K562 (cell line): ENCODE results near the gene CUL1. TPM values are rescaled to one million over a fixed set of nuclear protein-coding genes. Genes with fewer than 3 reads are reported as not detected.

Experiments
- BRCA1 ChIP-seq, 2 experiments: fragments of 450-650 bp in 1 of 2; sonication (generic) in 1 of 2; formaldehyde crosslinking in 1 of 2; IDR thresholded peaks; 2 replicates each; pipeline versions ENCODE4 v1.5.0 to v1.6.1; 2017 to 2020; ENCODE audit warnings: mild to moderate bottlenecking in 1 of 2, missing genetic modification reagents in 1 of 2
- BRD4 ChIP-seq: fragments of 200-600 bp; sonication (generic); IDR thresholded peaks from 2 replicates; pipeline ENCODE4 v1.6.1; 2017; ENCODE audit warnings: inconsistent platforms
- CBX8 ChIP-seq: fragments of 200-600 bp; sonication (generic); IDR thresholded peaks from 2 replicates; pipeline ENCODE4 v1.6.1; 2012; ENCODE audit warnings: borderline replicate concordance, mixed run types, low read depth, mild to moderate bottlenecking, moderate library complexity, mixed read lengths, low read length, control low read depth, inconsistent platforms; ENCODE audit not compliant: poor library complexity, severe bottlenecking; ENCODE audit errors: extremely low read depth
- MAZ ChIP-seq, 2 experiments: fragments of 450-650 bp in 1 of 2; sonication (generic) in 1 of 2; formaldehyde crosslinking; IDR thresholded peaks in 1 of 2; conservative IDR thresholded peaks in 1 of 2; 2 replicates each; pipeline versions ENCODE4 v1.4.0 to v1.5.0; 2020; ENCODE audit warnings: mild to moderate bottlenecking in 1 of 2, missing genetic modification reagents in 1 of 2
- NCOA2 ChIP-seq, 2 experiments: fragments of 450-650 bp; IDR thresholded peaks; 2 replicates each; pipeline ENCODE4 v1.6.1; 2018; ENCODE audit warnings: mild to moderate bottlenecking in 2 of 2, moderate library complexity in 1 of 2; ENCODE audit not compliant: partially characterized antibody in 2 of 2
- NR3C1 ChIP-seq: sonication (generic); formaldehyde crosslinking; IDR thresholded peaks from 2 replicates; pipeline ENCODE4 v1.8.1; 2022; ENCODE audit warnings: missing genetic modification reagents
- POLR2AphosphoS2 ChIP-seq: IDR thresholded peaks from 2 replicates; pipeline ENCODE4 v1.6.1; 2012; ENCODE audit warnings: low read length, improper control_type of control experiment
- RBFOX2 ChIP-seq: fragments of 200-400 bp; formaldehyde crosslinking; IDR thresholded peaks from 2 replicates; pipeline ENCODE4 v1.6.1; 2017; ENCODE audit warnings: low read depth, mild to moderate bottlenecking, low read length, moderate library complexity
- RBM14 ChIP-seq: fragments of 200-400 bp; formaldehyde crosslinking; IDR thresholded peaks from 2 replicates; pipeline ENCODE4 v1.6.1; 2018; ENCODE audit warnings: low read depth, mild to moderate bottlenecking, low read length, moderate library complexity, borderline replicate concordance; ENCODE audit not compliant: insufficient read depth
- RBM15 ChIP-seq: fragments of 200-400 bp; formaldehyde crosslinking; IDR thresholded peaks from 2 replicates; pipeline ENCODE4 v1.6.1; 2018; ENCODE audit warnings: mild to moderate bottlenecking, low read length, moderate library complexity; ENCODE audit not compliant: insufficient read depth
- SMARCE1 ChIP-seq: fragments of 450-650 bp; IDR thresholded peaks from 2 replicates; pipeline ENCODE4 v1.7.1; 2016; ENCODE audit warnings: mild to moderate bottlenecking
- STAT6 ChIP-seq: sonication (generic); formaldehyde crosslinking; IDR thresholded peaks from 2 replicates; pipeline ENCODE4 v1.8.1; 2023; ENCODE audit warnings: mild to moderate bottlenecking, missing genetic modification reagents
- TSC22D4 ChIP-seq: fragments of 450-650 bp; IDR thresholded peaks from 2 replicates; pipeline ENCODE4 v1.6.1; 2016; ENCODE audit warnings: missing genetic modification characterization, missing biosample characterization, control low read depth
- USF1 ChIP-seq: sonication (generic); formaldehyde crosslinking; IDR thresholded peaks from 2 replicates; pipeline ENCODE4 v1.9.0; 2022; ENCODE audit warnings: mild to moderate bottlenecking, missing genetic modification reagents
- ZFP1 ChIP-seq: fragments of 450-650 bp; formaldehyde crosslinking; IDR thresholded peaks from 2 replicates; pipeline ENCODE4 v1.4.0; 2020; ENCODE audit warnings: mild to moderate bottlenecking, mixed read lengths
- ZSCAN32 ChIP-seq: fragments of 450-650 bp; formaldehyde crosslinking; IDR thresholded peaks from 2 replicates; pipeline ENCODE4 v1.4.0; 2020; ENCODE audit warnings: mild to moderate bottlenecking, moderate library complexity
- polyA plus RNA-seq, 8 experiments: library from polyadenylated mRNA; depleted of rRNA in 4 of 8; stranded (reverse) in 5 of 8; unstranded in 3 of 8; fragments of >200 nt; fragmentation: Nextera tagmentation in 2 of 8; fragmentation: Illumina TruSeq in 1 of 8; extraction: Ambion mirVana in 2 of 8; extraction: Trizol in 1 of 8; gene quantifications; 2 replicates each; pipeline versions ENCODE4 v1.2.1 to v1.2.3, GENCODE V29; 2011 to 2014; ENCODE audit warnings: inconsistent platforms in 1 of 8, missing spikeins in 1 of 8
- total RNA-seq, 7 experiments: library from RNA; depleted of rRNA in 6 of 7; stranded (reverse); fragments of >200 nt in 6 of 7; fragmentation: Illumina TruSeq in 2 of 7; extraction: Trizol in 2 of 7; gene quantifications; 2 replicates each; pipeline versions ENCODE4 v1.2.1 to v1.2.3, GENCODE V29; 2011 to 2021; ENCODE audit warnings: low replicate concordance in 1 of 7
- TF ChIP-seq, protein P1 (sequence below): fragments of 250-450 bp; sonication (Bioruptor Pico); IDR thresholded peaks from 2 replicates; pipeline ENCODE4 v1.8.0; 2022; ENCODE audit warnings: moderate library complexity, mild to moderate bottlenecking, inconsistent platforms
- TF ChIP-seq, protein P2 (sequence below): fragments of 450-650 bp; IDR thresholded peaks from 2 replicates; pipeline ENCODE4 v1.6.1; 2018; ENCODE audit warnings: mild to moderate bottlenecking, low read depth; ENCODE audit not compliant: partially characterized antibody
- TF ChIP-seq, protein P3 (sequence below): IDR thresholded peaks from 2 replicates; pipeline ENCODE4 v1.6.1; 2016; ENCODE audit warnings: missing genetic modification characterization, missing compliant biosample characterization

CUL1 gene
- total and polyA plus RNA-seq, 9 of the 15 experiments (the other 6 are each of a cell fraction or from before 2014, with no cell fraction given), result 31.5 to 107 (median 96.5) TPM

DNA sequence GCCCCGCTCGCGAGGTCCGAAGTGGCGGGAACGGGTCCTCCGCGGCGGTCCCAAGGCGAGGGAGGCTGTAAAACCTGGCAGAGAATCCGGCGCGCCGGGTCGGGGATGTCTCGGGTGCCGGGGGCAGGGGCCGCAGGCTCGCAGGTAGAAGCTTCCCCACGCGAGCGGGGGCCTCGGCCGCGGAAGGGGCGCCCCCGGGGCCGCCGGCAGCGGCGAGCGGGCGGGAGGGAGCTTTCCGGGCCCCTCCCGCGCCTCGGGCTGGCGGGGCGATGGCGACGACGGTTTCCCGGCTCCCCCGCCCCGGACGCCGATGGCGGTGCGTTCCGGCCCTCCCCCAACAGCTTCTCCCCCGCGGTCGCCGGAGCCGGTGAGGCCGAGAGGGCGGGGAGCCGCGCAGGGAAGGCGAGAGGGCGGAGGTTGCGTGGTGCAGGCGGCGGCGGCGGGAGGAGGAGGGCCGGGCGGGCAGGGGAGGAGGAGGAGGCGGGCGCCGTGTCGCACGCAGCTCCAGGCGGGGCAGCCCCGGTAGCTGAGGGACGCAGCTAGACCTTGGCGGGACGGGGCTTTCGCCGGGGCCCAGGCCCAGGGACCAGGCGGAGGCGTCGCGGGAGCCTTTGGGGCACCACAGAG is at the start of gene CUL1 (continued):
- TF ChIP-seq ZSCAN32 (CRISPR knock-in tag), result no peak
- no peak for TF ChIP-seq RBM14
- TF ChIP-seq, protein P1, sequence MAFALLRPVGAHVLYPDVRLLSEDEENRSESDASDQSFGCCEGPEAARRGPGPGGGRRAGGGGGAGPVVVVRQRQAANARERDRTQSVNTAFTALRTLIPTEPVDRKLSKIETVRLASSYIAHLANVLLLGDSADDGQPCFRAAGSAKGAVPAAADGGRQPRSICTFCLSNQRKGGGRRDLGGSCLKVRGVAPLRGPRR, result no peak
- no peak for TF ChIP-seq NR3C1
- no peak for TF ChIP-seq STAT6
- TF ChIP-seq USF1 (CRISPR knock-in tag), result no peak
- no peak for TF ChIP-seq CBX8
- peak; percentile 75 to 99 for TF ChIP-seq MAZ (CRISPR knock-in tag; conservative IDR thresholded peaks at IDR 0.05 in 1 of 2, IDR thresholded peaks at IDR 0.05 in 1 of 2)
- TF ChIP-seq NCOA2 (IDR thresholded peaks at IDR 0.05; ENCODE audit: partially characterized antibody in 2 of 2), result no peak
- TF ChIP-seq SMARCE1, result no peak
- TF ChIP-seq ZFP1 (CRISPR knock-in tag), result no peak
- no peak; the same call in 1 of the 2 replicates for TF ChIP-seq BRD4
- no peak for TF ChIP-seq RBM15
- TF ChIP-seq, protein P2, sequence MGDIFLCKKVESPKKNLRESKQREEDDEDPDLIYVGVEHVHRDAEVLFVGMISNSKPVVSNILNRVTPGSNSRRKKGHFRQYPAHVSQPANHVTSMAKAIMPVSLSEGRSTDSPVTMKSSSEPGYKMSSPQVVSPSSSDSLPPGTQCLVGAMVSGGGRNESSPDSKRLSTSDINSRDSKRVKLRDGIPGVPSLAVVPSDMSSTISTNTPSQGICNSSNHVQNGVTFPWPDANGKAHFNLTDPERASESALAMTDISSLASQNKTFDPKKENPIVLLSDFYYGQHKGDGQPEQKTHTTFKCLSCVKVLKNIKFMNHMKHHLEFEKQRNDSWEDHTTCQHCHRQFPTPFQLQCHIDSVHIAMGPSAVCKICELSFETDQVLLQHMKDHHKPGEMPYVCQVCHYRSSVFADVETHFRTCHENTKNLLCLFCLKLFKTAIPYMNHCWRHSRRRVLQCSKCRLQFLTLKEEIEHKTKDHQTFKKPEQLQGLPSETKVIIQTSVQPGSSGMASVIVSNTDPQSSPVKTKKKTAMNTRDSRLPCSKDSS, result no peak
- TF ChIP-seq BRCA1 (IDR thresholded peaks at IDR 0.05), result no peak
- no peak for TF ChIP-seq BRCA1 (CRISPR knock-in tag; IDR thresholded peaks at IDR 0.05)
- TF ChIP-seq, protein P3, sequence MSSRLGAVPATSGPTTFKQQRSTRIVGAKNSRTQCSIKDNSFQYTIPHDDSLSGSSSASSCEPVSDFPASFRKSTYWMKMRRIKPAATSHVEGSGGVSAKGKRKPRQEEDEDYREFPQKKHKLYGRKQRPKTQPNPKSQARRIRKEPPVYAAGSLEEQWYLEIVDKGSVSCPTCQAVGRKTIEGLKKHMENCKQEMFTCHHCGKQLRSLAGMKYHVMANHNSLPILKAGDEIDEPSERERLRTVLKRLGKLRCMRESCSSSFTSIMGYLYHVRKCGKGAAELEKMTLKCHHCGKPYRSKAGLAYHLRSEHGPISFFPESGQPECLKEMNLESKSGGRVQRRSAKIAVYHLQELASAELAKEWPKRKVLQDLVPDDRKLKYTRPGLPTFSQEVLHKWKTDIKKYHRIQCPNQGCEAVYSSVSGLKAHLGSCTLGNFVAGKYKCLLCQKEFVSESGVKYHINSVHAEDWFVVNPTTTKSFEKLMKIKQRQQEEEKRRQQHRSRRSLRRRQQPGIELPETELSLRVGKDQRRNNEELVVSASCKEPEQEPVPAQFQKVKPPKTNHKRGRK (tag), result no peak
- TF ChIP-seq POLR2AphosphoS2, result no peak
- no peak for TF ChIP-seq TSC22D4 (tag)
- peak; percentile 76 for TF ChIP-seq RBFOX2
